ENCODE results near the gene PPP1R37. TPM values are rescaled to one million over a fixed set of nuclear protein-coding genes. Genes with fewer than 3 reads are reported as not detected.

PPP1R37 gene
- total RNA-seq, 1 experiment from 2014 or later, result 19.4 TPM

GRCh38 chr19:45063851-45064801, 28.9 kb upstream of the PPP1R37 start:
- DNase-seq, result no peak
- peaks cover 57% of the 10 kb centered on the region for H3K36me3 ChIP-seq
- no peaks in the 10 kb centered on the region for H3K9me3 ChIP-seq (replicated peaks)
- no peaks in the 10 kb centered on the region for H3K27me3 ChIP-seq
- no peak overlapping the region for H3K4me3 ChIP-seq
- no peak overlapping the region for H3K27ac ChIP-seq
- H3K4me1 ChIP-seq, result no peaks in the 10 kb centered on the region

- H3K9me3 ChIP-seq (replicated peaks), result no peaks in the 10 kb centered on the region
- no peak for DNase-seq
- no peaks in the 10 kb centered on the region for H3K4me1 ChIP-seq
- no peaks in the 10 kb centered on the region for H3K27me3 ChIP-seq
- no peak overlapping the region for H3K27ac ChIP-seq
- no peak overlapping the region for H3K4me3 ChIP-seq
- H3K36me3 ChIP-seq, result peaks cover 35% of the 10 kb centered on the region
Measured at GRCh38 chr19:45066921-45067661, 25.9 kb upstream of the PPP1R37 start.

GRCh38 chr19:45068041-45068440, 24.9 kb upstream of the PPP1R37 start:
- H3K27me3 ChIP-seq, result no peaks in the 10 kb centered on the region
- no peak for DNase-seq
- H3K9me3 ChIP-seq (replicated peaks), result no peaks in the 10 kb centered on the region
- no peaks in the 10 kb centered on the region for H3K4me1 ChIP-seq
- H3K4me3 ChIP-seq, result no peak overlapping the region
- H3K27ac ChIP-seq, result no peak overlapping the region
- peaks cover 27% of the 10 kb centered on the region for H3K36me3 ChIP-seq

- no peak overlapping the region for H3K4me3 ChIP-seq
- peak; percentile 23 to 27 for DNase-seq
- peaks cover 21% of the 10 kb centered on the region; the same call in 1 of the 2 replicates for H3K36me3 ChIP-seq
- H3K9me3 ChIP-seq (replicated peaks), result no peaks in the 10 kb centered on the region
- no peaks in the 10 kb centered on the region for H3K4me1 ChIP-seq
- no peaks in the 10 kb centered on the region for H3K27me3 ChIP-seq
- H3K27ac ChIP-seq, result no peak overlapping the region
Measured at GRCh38 chr19:45069056-45069455, 23.9 kb upstream of the PPP1R37 start.

- H3K36me3 ChIP-seq, result peaks cover 14% of the 10 kb centered on the region; the same call in 1 of the 2 replicates
- DNase-seq, result no peak
- no peak overlapping the region for H3K4me3 ChIP-seq
- H3K4me1 ChIP-seq, result no peaks in the 10 kb centered on the region
- H3K9me3 ChIP-seq (replicated peaks), result no peaks in the 10 kb centered on the region
- no peaks in the 10 kb centered on the region for H3K27me3 ChIP-seq
- no peak overlapping the region for H3K27ac ChIP-seq
Measured at GRCh38 chr19:45070214-45070613, 22.8 kb upstream of the PPP1R37 start.

- no peak overlapping the region for H3K27ac ChIP-seq
- DNase-seq, result no peak
- no peaks in the 10 kb centered on the region for H3K27me3 ChIP-seq
- peaks cover 14% of the 10 kb centered on the region; the same call in 1 of the 2 replicates for H3K36me3 ChIP-seq
- H3K9me3 ChIP-seq (replicated peaks), result no peaks in the 10 kb centered on the region
- no peaks in the 10 kb centered on the region for H3K4me1 ChIP-seq
- no peak overlapping the region for H3K4me3 ChIP-seq
Measured at GRCh38 chr19:45070861-45071544, 22.0 kb upstream of the PPP1R37 start.

GRCh38 chr19:45071545-45071938, 21.4 kb upstream of the PPP1R37 start:
- Histone ChIP-seq H3K36me3 (peaks cover 14% of the 10 kb centered on the region; the same call in 1 of the 2 replicates), H3K4me1 (no peaks in the 10 kb centered on the region), H3K27me3 (no peaks in the 10 kb centered on the region), H3K27ac (no peak overlapping the region), H3K4me3 (no peak overlapping the region), H3K9me3 (replicated peaks) (no peaks in the 10 kb centered on the region)
- no peak for DNase-seq

- no peaks in the 10 kb centered on the region for H3K27me3 ChIP-seq
- H3K4me1 ChIP-seq, result no peaks in the 10 kb centered on the region
- no peaks in the 10 kb centered on the region for H3K9me3 ChIP-seq (replicated peaks)
- peaks cover 10% of the 10 kb centered on the region; the same call in 1 of the 2 replicates for H3K36me3 ChIP-seq
- no peak for DNase-seq
- no peak overlapping the region for H3K4me3 ChIP-seq
- H3K27ac ChIP-seq, result no peak overlapping the region
Measured at GRCh38 chr19:45071969-45072790, 20.8 kb upstream of the PPP1R37 start.

- DNase-seq, result no peak
- H3K27me3 ChIP-seq, result no peaks in the 10 kb centered on the region
- no peaks in the 10 kb centered on the region for H3K4me1 ChIP-seq
- H3K27ac ChIP-seq, result no peak overlapping the region
- H3K9me3 ChIP-seq (replicated peaks), result no peaks in the 10 kb centered on the region
- no peak overlapping the region for H3K4me3 ChIP-seq
- peaks cover 6% of the 10 kb centered on the region; the same call in 1 of the 2 replicates for H3K36me3 ChIP-seq
Measured at GRCh38 chr19:45074744-45075300, 18.2 kb upstream of the PPP1R37 start.

GRCh38 chr19:45075301-45076028, 17.5 kb upstream of the PPP1R37 start:
- Histone ChIP-seq H3K27me3 (no peaks in the 10 kb centered on the region), H3K27ac (no peak overlapping the region), H3K4me3 (no peak overlapping the region), H3K4me1 (no peaks in the 10 kb centered on the region), H3K9me3 (replicated peaks) (no peaks in the 10 kb centered on the region), H3K36me3 (peaks cover 1% of the 10 kb centered on the region; the same call in 1 of the 2 replicates)
- peak; percentile 18 to 25 for DNase-seq

- Histone ChIP-seq H3K4me1 (no peaks in the 10 kb centered on the region), H3K4me3 (no peak within 1 kb of the TSS), H3K36me3 (peaks cover 3% of the 10 kb centered on the region; the same call in 1 of the 2 replicates), H3K9me3 (replicated peaks) (no peaks in the 10 kb centered on the region), H3K27ac (no peak within 1 kb of the TSS), H3K27me3 (no peaks in the 10 kb centered on the region)
- DNase-seq, result no peak
Measured at GRCh38 chr19:45076029-45076850, 16.7 kb upstream of the PPP1R37 start, which contains the start of gene ZNF296. Gene ZNF296 (minus strand): TSS chr19:45076478. CDS start chr19:45076373, 105 bp downstream.

- H3K27ac ChIP-seq, result no peak overlapping the region
- no peaks in the 10 kb centered on the region for H3K27me3 ChIP-seq
- H3K4me3 ChIP-seq, result no peak overlapping the region
- no peaks in the 10 kb centered on the region for H3K4me1 ChIP-seq
- DNase-seq, result no peak
- H3K36me3 ChIP-seq, result peaks cover 6% of the 10 kb centered on the region; the same call in 1 of the 2 replicates
- H3K9me3 ChIP-seq (replicated peaks), result no peaks in the 10 kb centered on the region
Measured at GRCh38 chr19:45076851-45077730, 15.9 kb upstream of the PPP1R37 start.

Data from SJCRH30 (cell line).